Measurements from ENCODE around the gene PDE11A.

DNA sequence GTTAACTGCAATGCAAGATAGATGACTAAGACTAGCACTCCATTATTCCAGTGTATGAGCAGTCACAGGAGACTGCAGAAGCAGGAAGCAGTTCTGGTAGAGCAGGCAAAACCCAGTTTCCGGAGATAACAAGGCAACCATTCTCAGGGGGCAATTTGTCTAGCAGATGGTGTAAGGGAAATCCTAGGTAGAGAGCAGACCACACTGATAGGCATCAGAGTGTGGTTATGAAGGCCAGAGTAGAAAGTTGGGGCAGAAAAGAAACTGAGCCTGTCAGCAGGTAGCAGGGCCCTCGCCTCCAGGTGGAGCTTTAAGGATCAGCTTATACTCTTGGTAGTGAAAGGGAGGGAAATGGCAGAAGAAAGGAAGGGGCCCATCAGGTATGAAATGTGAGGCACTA lies 164.4 kb downstream of the PDE11A start:
- no peak for TF ChIP-seq EZH2phosphoT487 (conservative IDR thresholded peaks at IDR 0.05; ENCODE audit: low read length)
- TF ChIP-seq, protein P1, sequence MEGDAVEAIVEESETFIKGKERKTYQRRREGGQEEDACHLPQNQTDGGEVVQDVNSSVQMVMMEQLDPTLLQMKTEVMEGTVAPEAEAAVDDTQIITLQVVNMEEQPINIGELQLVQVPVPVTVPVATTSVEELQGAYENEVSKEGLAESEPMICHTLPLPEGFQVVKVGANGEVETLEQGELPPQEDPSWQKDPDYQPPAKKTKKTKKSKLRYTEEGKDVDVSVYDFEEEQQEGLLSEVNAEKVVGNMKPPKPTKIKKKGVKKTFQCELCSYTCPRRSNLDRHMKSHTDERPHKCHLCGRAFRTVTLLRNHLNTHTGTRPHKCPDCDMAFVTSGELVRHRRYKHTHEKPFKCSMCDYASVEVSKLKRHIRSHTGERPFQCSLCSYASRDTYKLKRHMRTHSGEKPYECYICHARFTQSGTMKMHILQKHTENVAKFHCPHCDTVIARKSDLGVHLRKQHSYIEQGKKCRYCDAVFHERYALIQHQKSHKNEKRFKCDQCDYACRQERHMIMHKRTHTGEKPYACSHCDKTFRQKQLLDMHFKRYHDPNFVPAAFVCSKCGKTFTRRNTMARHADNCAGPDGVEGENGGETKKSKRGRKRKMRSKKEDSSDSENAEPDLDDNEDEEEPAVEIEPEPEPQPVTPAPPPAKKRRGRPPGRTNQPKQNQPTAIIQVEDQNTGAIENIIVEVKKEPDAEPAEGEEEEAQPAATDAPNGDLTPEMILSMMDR (IDR thresholded peaks at IDR 0.05; ENCODE audit: insufficient read depth, low read length, poor library complexity, severe bottlenecking): no peak

Measured in SU-DHL-6 (cell line).